H7 (cell line): ENCODE results near the gene GTF2IRD1. TPM values are rescaled to one million over a fixed set of nuclear protein-coding genes. Genes with fewer than 3 reads are reported as not detected.
A peak's percentile ranks its signal among the peaks of the same experiment; 100 is the strongest.

Experiments used
- DNase-seq: peaks from one replicate; pipeline ENCODE4 v3.0.0; 2012
- H3K27me3 ChIP-seq: 2 replicates; pipeline ENCODE4 v1.6.0; 2011; ENCODE audit warnings: mild to moderate bottlenecking, low read length; ENCODE audit not compliant: control insufficient read depth, insufficient read depth
- H3K36me3 ChIP-seq: replicated peaks from 2 replicates; pipeline ENCODE4 v1.5.1; 2011; ENCODE audit warnings: low read length; ENCODE audit not compliant: control insufficient read depth, insufficient read depth
- H3K4me3 ChIP-seq: 2 replicates; pipeline ENCODE4 v1.5.1; 2011; ENCODE audit warnings: low read depth, mild to moderate bottlenecking, control low read depth, low read length, moderate library complexity; ENCODE audit not compliant: insufficient read depth
- total RNA-seq: library from RNA; depleted of rRNA; stranded (reverse); fragments of >200 nt; shearing (Covaris generic); gene quantifications from 2 replicates; pipeline ENCODE4 v1.2.3, GENCODE V29; 2014

GTF2IRD1 gene
- total RNA-seq, 1 experiment from 2014 or later, result 19.6 TPM

DNA sequence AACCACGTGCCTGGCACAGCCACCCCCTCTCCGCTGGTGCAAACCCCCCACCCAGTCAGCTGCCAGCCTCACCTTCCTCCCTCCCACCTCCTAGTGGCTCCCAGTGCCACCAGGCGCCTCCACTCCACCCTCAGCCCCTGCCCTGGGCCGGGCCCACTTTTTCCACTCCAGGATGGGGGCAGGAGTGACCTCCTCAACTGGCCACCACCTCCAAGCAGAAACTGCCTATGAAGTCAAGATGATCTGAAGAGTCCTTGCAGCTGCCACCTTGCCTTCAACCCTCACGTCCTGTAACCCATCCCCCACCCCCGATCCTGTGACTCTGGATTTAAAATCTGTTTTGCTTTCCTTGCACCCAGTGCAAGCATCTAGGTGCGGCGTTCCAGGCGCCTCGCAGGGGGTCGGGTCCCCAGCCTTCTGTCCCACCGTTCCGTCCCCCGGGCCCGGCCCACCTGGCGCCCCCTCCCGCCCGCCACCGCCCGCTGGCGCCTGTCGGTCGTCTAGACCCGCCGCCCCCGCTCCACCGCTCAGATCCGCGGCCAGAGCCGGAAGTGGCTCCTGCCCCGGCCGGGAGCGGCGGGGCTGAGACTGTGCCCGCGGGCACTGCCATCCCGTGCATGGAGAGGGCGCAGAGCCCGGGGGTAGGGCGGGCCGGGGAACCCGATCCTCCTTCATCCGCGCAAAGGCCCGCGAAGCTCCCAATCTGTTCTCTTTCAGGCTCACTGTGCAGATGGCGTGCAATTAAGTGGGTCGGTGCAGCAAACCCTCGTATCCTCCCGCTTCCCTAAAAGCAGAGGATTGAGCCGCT lies 152.6 kb downstream of the GTF2IRD1 start:
- H3K4me3 ChIP-seq, result peak overlapping the region; percentile 38
- H3K36me3 ChIP-seq, result no peaks in the 10 kb centered on the region
- H3K27me3 ChIP-seq, result no peaks in the 10 kb centered on the region; the same call in 1 of the 2 replicates
- DNase-seq, result peak; percentile 91

DNA sequence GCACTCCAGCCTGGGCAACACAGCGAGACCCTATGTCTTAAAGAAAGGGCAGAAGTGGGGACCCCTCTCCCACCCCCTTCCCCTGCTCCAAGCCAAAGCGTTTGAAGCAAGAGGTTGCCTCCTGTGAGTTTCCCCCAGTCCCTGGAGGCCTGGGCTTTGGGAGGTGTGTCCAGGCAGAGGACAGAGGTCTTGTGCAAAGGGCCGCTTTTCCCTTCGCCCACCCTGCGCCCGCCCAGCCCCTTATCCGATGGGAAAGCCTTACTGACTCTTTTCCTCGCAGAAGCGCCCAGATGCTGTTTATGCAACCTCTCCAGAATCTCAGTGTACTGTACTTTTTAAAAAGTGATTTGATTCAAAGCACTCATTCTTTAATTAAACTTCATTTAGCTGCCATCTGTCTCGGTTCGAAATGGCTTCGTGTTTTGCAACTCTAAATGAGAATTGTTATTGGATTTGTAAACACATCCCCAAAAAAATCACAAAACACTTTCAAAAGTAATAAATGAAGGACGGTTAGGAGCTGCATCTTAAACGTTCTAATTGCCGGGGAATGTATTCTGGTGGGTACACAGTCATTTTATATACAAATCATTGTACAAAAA lies 153.3 kb downstream of the GTF2IRD1 start:
- Histone ChIP-seq H3K4me3 (peak overlapping the region; percentile 38), H3K27me3 (no peaks in the 10 kb centered on the region; the same call in 1 of the 2 replicates)
- peak; percentile 65 for DNase-seq

DNA sequence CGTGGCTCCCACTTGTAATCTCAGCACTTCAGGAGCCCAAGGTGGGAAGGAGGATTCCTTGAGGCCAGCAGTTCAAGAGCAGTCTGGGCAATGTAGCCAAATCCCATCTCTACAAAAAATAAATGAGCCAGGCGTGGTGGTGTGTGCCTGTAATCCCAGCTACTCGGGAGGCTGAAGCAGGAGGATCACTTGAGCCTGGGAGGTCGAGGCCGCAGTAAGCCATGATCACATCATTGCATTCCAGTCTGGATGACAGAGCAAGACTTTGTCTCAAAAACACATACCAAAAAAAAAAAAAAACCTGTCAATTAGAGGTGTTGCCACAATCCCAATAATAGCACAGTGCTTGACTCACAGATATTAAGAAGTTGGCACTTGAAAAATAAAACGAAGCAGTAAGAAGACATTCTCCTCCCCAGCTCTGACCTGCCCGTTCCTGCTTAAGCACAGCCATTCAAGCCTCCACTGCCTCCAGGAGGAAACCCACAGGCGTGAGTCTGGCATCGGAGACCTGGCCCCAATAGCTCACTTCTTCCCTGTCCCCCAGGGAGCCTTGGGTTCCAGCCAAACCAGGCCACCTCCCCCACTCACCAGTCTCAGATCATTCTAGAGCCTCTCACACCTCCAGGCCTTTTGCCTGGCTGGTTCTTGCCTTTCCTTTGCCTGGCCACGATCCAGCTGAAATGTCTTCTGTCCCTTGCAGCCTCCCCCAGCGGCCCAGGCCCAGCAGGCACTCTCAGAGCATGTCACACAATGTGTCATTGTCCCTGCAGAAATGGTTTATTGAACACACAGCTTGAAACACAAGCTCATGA lies 158.5 kb downstream of the GTF2IRD1 start:
- H3K27me3 ChIP-seq, result no peaks in the 10 kb centered on the region
- H3K4me3 ChIP-seq, result no peak overlapping the region
- H3K36me3 ChIP-seq, result no peaks in the 10 kb centered on the region
- no peak for DNase-seq

More for the DNA sequence above, 153.3 kb downstream of the GTF2IRD1 start:
- no peaks in the 10 kb centered on the region for H3K36me3 ChIP-seq

DNA sequence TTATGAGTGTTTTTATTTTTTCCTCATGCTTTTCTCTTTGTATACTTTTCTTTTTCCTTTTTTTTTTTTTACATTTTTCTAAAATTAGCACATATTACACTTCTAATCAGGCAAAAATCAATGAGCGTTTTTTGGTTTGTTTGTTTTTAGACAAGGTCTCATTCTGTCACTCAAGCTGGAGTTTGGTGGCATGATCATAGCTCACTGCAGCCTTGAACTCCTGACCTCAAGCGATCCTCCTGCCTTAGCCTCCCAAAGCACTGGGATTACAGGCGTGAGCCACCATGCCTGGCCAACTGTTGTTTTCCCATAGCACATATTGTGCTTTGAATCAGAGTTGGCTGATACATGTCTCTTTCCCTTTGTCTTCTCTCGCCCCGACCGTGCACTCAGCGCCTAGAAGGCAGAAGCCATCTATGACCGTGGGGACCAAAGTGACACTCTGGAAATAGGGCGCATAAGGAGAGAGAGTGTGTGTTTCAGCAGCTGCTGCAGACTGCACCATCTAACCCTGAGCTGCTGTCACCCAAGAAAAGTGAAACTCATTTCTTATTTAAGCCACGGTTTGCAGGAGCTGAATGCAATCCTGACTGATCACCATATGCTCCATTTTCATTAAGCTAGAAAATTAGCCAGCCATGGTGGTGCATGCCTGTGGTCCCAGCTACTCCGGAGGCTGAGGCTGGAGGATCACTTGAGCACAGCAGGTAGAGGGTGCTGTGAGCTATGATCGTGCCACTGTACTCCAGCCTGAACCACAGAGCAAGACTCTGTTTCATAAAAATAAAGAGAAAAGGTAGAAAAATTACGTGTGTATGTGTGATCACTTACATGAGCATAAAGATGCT lies 162.5 kb downstream of the GTF2IRD1 start:
- Histone ChIP-seq H3K27me3 (no peaks in the 10 kb centered on the region), H3K36me3 (no peaks in the 10 kb centered on the region), H3K4me3 (no peak overlapping the region)
- DNase-seq, result no peak

DNA sequence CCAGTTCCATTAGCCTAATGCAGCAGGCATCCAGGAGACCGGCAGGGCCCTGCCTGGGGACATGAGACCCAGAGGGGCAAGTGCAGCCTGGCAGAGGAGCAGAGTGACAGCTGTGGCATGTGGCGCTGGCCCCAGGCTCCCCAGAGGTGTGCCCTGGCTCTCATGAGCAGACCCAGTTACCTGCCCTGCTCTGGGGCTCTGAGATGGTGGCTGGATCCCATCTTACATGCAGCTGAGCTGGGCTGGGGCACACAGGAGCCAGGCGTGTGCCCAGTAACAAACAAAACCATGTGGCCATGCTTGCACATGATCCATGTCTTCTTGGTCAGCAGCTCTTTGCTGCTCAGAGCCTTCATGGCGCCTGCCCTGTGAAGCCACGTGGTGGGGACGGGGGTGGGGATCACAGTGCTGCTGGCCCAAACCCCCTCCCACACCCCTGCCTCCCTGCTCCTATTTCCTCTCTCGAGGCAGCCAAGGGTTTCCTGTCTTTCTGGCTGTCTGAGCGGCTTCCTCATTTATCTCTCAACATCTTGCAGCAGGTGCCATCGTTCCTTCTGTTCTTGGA lies 163.6 kb downstream of the GTF2IRD1 start:
- peak; percentile 71 for DNase-seq
- H3K27me3 ChIP-seq, result no peaks in the 10 kb centered on the region
- no peaks in the 10 kb centered on the region for H3K36me3 ChIP-seq
- no peak overlapping the region for H3K4me3 ChIP-seq

DNA sequence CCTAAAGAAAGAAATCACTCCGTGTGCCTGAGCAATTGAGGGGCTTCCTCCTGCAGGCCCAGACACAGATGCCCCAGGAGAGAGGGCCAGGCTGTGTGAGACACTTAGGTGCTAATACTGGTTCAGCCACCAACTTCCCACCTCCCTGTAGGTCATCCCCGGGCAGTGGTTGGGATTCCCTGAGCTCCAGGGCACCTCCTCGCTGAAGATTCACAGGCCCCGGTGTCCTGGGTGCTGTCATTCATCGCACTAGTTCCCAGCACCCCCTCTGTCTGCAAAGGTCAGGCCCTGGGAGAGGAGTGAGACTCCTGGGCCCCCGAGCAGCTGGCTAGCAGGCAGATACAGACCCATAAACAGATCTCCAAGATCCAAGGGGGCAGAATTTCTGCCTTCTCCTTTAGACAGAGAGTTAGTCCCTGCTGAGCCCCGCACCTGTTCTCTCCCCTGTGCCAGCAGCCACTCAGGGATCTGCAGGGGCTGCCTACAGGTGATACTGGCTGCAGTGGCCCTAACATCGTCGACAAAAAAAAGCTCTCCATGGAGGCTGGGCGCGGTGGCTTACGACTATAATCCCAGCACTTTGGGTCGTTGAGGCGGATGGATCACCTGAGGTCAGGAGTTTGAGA lies 165.6 kb downstream of the GTF2IRD1 start:
- no peaks in the 10 kb centered on the region for H3K27me3 ChIP-seq
- no peaks in the 10 kb centered on the region for H3K36me3 ChIP-seq
- no peak overlapping the region for H3K4me3 ChIP-seq
- peak; percentile 41 for DNase-seq

DNA sequence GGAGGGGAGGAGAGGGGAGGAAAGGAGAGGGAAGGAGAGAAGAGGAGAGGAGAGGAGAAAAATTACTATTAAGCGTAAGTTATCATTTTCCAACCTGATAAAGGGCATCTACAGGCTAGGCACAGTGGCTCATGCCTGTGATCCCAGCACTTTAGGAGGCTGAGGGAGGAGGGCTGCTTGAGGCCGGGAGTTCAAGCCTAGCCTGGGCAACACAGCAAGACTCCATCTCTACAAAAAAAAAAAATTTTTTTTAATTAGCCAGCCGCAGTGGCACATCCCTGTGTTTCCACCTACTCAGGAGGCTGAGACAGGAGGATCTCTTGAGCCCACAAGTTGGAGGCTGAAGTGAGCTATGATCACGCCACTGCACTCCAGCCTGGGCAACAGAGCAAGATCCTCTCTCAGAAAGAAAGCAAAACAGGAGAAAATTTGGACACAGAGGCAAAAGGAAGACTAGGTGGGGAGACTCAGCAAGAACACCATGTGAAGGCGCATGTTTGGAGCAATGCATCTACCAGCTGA lies 168.6 kb downstream of the GTF2IRD1 start:
- DNase-seq, result no peak
- H3K4me3 ChIP-seq, result no peak overlapping the region
- no peaks in the 10 kb centered on the region for H3K36me3 ChIP-seq
- H3K27me3 ChIP-seq, result no peaks in the 10 kb centered on the region

DNA sequence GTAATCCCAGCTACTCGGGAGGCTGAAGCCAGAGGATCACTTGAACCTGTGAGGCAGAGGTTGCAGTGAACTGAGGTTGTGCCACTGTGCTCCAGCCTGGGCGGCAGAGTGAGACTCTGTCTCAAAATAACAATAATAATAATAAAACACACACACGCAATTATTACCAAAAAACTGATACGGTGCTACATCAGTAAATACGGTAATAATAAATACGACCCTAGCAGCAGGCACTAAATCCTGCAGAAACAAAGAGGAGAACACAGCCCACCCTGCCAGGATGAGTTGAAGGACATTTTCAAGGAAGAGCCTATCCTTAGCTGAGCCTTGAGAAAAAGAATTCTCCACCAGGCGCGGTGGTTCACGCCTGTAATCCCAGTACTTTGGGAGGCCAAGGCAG lies 169.4 kb downstream of the GTF2IRD1 start:
- H3K36me3 ChIP-seq, result no peaks in the 10 kb centered on the region
- DNase-seq, result no peak
- no peak overlapping the region for H3K4me3 ChIP-seq
- H3K27me3 ChIP-seq, result no peaks in the 10 kb centered on the region

DNA sequence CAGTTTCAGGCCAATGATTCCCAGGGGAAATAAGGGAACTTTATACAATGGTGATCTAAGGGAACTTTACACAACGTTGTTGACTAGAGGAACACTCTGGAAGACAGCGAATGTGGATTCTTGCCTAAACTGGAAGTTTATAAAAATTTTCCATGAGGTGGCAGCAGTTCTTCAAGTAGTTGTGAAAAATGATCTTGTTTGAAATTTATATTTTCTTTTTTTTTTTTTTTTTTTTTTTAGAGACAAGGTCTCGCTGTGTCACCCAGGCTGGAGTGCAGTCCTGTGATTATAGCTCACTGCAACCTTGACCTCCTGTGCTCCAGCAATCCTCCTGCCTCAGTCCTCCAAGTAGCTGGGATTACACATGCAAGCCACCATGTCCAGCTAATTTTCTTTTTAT lies 171.7 kb downstream of the GTF2IRD1 start:
- Histone ChIP-seq H3K27me3 (no peaks in the 10 kb centered on the region), H3K36me3 (no peaks in the 10 kb centered on the region), H3K4me3 (no peak overlapping the region)
- DNase-seq, result no peak

DNA sequence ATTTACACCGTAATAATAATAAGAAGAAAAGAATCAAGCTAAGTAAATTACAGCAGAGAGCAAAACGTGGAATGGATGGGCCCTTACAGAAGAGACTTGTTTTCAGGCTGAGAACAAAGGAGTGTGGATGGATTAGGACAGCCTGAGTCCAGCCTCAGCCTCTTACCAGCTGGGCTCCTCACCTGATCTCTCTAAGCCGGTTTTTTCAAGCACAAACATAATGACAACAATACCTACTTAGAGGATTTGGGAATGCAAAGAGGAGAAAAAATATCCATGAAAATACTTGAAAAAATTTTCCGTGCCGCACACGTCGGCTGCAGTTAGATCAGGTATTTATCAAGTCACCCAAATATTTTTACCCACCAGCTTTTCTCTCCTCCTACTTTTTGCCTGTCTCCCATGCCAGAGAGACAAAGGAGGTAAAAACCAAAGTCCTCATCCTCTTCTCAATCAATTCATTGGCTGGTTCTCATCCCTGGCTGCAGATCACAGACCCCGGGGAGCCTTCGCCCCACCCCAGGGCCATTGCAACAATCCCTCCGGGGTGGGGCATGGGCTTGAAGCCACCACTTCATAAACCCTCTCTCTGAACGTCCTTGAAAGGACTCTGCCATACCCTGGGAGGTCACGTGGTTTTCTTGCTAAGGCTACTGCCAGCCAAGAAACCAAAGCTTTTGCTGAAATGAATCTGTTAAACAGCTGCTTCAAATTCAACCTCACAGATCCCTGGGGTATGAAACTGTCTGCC lies 174.1 kb downstream of the GTF2IRD1 start:
- no peaks in the 10 kb centered on the region for H3K36me3 ChIP-seq
- no peak overlapping the region for H3K4me3 ChIP-seq
- H3K27me3 ChIP-seq, result no peaks in the 10 kb centered on the region
- peak; percentile 77 for DNase-seq

DNA sequence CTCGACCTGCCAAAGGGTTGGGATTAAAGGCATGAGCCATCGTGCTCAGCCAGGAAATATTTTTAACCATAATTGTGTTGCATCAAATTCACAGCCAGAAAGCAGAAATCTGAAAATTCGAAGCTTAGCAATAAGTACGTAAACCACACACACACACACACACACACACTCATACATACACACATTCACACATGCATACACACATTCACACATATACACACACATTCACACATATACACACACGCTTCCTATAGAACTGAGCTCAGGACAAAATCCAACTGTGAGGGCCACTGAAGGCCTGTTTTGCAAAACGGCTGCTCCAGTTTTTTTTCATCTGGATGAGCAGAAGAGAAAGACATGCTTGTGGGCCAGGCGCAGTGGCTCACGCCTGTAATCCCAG lies 178.8 kb downstream of the GTF2IRD1 start:
- H3K27me3 ChIP-seq, result no peaks in the 10 kb centered on the region

DNA sequence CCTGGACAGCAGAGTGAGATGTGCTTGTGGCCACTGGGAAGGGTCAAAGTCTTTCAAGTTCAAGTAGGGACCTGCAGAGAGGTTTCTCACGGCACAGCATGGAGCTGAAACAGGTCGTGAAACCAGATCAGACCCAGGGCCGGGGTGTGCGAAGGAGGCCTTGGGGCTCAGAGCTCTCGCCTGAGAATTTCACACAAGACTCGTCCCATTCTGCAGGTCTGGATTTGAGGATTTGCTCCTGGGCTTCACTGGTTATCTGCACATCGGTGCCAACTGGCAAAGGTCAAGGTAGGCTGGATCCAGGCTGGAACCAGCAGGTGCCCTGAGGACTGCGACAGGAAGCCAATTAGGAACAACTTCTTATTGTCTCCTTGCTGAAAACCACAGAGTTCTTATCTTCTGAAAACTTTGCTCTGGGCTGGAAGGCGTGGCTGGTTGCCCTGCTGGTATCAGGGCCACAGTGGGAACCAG lies 179.8 kb downstream of the GTF2IRD1 start:
- Histone ChIP-seq H3K27me3 (no peaks in the 10 kb centered on the region), H3K4me3 (no peak overlapping the region), H3K36me3 (no peaks in the 10 kb centered on the region)
- no peak for DNase-seq

More for the DNA sequence above, 178.8 kb downstream of the GTF2IRD1 start:
- Histone ChIP-seq H3K36me3 (no peaks in the 10 kb centered on the region), H3K4me3 (no peak overlapping the region)
- DNase-seq, result no peak

DNA sequence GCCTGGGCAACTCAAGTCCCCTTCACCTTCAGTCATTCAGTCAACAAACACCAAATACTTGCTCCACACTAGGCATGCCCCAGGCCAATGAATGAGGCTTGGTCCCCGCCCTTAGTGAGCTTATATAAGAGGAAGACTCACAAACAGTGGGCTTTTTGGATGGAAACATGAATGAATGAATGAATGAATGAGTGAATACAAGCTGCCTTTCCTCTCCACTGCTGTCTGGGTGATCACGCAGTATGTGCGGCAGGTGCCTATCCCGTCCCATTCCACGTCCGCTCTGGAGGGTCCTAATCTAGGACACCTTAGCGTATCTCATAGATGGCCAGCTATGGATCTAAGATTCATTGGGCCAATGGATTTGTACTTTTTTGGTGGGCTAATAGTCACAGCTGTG lies 184.0 kb downstream of the GTF2IRD1 start:
- Histone ChIP-seq H3K4me3 (no peak overlapping the region), H3K36me3 (no peaks in the 10 kb centered on the region), H3K27me3 (no peaks in the 10 kb centered on the region)
- DNase-seq, result no peak
